ENCODE results near the gene NSUN4.

Gene NSUN4

GRCh38 chr1:46368791-46369190 is 28.2 kb downstream of the NSUN4 start:
- no peak for DNase-seq

GRCh38 chr1:46369542-46370213 is 29.1 kb downstream of the NSUN4 start:
- DNase-seq, result no peak

- no peak for DNase-seq
Observed at GRCh38 chr1:46370214-46370633, 29.6 kb downstream of the NSUN4 start.

- no peak for DNase-seq
Observed at GRCh38 chr1:46372431-46372830, 31.8 kb downstream of the NSUN4 start.

- DNase-seq, result no peak
Observed at GRCh38 chr1:46379996-46380395, 39.4 kb downstream of the NSUN4 start.

- DNase-seq, result no peak
Observed at GRCh38 chr1:46380508-46380907, 39.9 kb downstream of the NSUN4 start.

- no peak for DNase-seq
Observed at GRCh38 chr1:46393510-46393909, 52.9 kb downstream of the NSUN4 start.

GRCh38 chr1:46394108-46394871 is 53.7 kb downstream of the NSUN4 start, which contains the start of gene FAAH:
Gene FAAH, plus strand, starts transcription at chr1:46394317. Its CDS starts 32 bp downstream, at chr1:46394349.
- DNase-seq, result no peak

DNA sequence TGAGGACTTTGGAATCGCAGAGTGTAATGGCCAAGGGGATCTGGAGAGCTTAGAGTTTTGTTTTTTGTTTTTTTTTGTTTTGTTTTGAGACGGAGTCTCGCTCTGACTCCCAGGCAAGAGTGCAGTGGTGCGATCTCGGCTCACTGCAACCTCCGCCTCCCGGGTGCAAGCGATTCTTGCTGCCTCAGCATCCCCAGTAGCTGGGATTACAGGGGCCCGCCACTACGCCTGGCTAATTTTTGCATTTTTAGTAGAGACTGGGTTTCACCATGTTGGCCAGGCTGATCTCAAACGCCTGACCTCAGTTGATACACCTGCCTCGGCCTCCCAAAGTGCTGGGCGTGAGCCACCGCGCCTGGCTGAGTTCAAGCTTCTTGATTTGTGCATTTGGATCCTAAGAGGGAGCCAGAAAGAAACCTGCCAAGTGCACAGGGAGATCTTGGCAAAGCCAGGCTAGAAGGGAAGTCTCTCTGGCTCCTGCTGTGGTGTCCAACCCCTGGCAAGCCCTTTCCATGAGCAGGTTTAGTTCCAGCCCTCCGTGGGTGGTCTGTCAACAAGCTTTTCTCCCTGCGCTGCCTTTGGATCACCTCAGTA is 54.4 kb downstream of the NSUN4 start:
- no peak for DNase-seq

- no peak for DNase-seq
Observed at GRCh38 chr1:46396441-46397398, 56.1 kb downstream of the NSUN4 start.

- DNase-seq, result no peak
Observed at GRCh38 chr1:46399307-46399706, 58.7 kb downstream of the NSUN4 start.

DNA sequence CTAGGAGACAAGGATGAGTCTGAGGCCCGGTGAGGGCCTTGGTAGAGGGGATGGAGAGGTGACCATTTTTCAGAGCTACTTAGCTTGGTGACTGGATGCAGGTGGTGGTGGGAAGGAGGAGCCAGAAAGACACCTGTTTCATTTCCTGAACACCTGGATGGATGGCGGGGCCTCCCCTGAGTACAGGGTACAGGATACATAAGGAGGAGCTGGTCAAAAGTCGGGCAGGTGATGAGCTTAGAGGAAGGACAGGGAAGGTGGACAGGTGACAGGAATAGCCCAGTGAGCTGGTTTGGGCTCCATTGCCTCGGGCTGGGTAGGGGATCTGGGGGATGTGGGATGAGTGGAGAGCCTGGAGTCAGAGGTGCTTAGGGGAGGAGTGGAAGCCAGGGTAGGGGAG is 59.8 kb downstream of the NSUN4 start:
- no peak for DNase-seq

DNA sequence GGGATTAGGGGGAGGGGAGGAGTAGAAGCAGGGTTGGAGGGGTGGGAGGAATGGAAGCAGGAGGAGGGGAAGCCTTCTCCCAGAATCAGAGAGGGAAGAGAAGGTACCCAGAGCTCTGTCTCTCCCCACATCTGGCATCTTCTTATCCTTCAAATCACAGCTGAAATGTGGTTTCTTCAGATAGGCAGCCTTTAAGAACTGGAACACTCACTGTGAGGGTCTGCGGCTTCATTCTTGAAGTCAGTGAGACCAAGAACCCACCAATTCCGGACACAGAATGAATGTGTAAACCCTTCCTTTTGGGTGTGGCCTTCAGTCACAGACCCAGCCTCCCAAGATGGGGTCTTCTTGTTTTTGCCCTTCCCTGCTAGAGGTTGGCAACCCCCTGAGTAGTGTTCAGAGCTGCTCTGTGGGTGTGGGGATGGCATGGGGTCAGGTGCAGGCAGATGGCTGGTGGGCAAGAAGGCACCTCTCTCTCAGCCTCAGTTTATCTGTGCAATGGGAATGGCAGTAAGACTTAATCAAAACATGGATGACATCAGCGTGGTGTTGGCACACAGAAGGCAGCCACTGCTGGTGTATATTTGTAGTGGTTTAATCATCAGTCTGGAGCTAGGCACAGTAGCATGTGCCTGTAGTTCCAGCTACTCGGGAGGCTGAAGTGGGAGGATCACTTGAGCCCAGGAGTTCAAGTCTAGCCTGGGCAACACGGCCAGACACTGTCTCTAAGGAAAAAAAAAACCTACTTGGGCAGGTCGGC is 60.7 kb downstream of the NSUN4 start:
- no peak for DNase-seq

DNA sequence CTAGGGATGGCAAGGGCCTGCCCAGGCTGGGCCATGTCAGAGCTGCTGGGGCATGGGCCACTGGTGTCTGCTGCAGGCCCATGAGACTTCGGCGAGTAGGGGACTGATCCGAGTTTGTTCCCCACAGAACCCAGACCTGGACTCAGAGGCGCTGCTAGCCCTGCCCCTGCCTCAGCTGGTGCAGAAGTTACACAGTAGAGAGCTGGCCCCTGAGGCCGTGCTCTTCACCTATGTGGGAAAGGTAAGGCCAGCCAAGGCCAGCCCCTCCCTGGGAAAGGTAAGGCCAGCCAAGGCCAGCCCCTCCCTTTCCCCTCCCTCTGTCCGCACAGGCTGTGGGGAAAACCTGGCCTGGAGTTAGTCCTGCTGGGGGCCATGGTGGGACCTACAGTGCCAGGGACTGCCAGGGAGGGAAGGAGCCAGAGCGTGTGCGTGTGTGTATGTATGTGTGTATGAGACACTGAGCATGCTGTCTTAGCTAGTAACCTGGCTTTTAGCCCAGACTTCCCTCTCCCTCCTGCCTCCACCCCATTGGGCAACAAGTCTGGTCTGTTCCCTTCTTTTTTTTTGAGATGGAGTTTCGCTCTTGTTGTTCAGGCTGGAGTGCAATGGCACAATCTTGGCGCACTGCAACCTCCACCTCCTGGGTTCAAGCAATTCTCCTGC is 61.5 kb downstream of the NSUN4 start:
- no peak for DNase-seq

DNA sequence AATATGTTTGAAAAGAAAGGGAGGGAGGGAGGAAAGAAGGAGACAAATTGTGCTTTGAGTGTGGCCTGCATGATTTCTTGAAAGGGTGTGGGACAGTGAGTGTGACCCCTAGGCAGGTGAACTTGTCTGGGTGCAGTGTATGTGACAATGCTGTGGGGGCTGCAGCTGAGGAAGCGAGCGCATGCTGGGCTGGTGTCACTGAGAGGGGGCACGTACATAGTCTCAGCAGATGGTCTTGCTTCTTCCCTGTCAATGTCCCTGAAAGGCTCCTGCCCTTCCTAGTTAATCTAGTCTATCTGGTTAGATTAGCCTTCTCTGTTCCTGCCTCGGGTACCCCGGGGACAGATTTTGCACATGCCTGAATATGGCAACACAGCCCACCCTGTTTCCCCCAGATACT is 63.3 kb downstream of the NSUN4 start:
- DNase-seq, result no peak

DNA sequence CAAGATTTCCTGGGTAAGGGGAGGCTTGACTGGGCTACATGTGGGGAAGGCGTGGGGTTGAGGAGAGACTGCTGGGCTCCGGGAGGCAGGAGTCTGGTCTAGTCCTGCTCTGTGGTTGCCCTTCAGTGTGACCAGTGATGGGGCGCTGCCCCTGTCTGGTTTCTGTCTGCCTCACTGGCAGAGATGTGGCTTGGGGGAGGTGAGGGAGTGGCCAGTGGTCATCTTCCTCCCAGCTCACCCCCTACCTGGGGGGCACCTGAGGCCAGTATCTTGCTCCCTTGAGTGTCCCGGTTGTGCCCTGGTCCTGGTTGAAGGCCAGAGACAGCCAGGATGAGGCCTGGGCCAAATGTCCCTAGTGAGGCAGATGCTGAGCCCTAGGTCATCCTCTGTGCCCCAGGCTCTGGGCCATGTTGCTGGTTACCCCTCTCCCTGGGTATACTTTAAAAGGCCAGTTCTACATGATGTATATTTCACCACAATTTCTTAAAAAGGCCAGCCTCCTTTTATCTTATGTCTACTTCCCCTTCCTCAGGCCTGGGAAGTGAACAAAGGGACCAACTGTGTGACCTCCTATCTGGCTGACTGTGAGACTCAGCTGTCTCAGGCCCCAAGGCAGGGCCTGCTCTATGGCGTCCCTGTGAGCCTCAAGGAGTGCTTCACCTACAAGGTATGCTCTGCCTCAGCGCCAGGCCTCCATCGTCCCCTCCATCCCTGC is 64.0 kb downstream of the NSUN4 start:
- DNase-seq, result no peak

GRCh38 chr1:46405197-46405555 is 64.6 kb downstream of the NSUN4 start:
- DNase-seq, result no peak

DNA sequence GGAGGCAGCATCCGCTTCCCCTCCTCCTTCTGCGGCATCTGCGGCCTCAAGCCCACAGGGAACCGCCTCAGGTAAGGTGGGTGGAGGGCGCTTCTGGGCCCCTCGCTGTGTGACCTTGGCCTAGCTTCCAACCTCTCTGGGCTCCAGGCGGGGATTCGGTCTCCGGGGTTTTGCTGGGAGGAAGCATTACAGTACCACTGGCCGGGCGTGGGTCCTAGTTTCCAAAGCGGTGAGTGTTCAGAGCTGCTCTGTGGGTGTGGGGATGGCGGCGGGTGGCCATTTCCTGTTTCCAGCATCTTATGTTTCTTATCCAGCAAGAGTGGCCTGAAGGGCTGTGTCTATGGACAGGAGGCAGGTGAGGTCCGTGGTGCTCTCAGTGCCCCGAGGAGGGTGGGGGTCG is 65.1 kb downstream of the NSUN4 start:
- DNase-seq, result no peak

DNA sequence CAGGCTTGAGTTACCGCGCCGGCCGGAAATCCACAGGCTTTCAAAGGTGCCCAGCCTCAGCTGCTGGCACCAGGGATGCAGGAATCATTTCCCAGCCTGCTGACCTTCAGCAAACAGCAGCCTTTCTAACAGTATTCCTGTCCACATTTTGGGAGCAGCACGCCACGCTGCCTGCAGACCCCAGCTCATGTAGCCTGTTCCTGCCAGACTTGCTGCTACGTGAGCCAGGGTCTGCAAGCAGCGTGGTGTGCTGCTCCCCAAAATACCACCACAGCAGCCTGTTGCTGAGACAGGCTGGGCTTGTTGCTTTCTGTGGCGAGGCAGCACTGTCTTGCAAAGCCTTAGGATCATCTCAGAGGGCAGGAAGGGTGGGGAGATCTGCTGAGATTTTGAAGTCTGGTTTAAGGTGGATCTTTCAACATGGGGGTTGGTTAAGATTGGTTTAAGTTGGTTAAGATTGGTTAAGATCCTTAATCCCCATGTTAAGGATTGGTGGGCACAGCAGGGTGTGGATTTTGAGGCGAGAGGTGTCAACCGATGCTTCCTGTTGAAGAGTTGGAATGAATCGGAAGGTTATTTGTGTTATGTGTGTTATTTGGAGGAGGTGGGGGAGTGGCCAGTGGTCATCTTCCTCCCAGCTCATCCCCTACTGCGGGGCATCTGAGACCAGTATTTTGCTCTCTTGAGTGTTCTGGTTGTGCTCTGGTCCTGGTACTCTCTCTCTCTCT is 66.4 kb downstream of the NSUN4 start:
- no peak for DNase-seq

DNA sequence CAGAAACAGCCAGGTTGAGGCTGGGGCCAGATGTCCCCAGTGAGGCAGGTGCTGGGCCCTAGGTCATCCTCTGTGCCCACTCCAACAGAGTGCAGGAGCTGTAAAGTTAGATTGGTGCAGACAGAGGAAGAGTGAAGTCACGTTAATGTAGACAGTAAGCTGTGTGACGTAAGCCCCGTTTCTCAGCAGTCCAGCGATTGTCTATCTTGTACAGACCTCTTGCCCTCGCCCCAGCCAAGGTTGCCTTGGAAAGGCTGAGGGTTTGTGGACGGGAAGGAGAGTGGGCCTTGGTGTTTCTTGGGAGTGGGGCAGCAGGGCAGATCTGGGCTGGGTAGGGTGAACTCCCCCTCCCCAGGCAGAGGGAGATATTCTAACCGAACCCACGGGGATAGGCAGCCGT is 67.0 kb downstream of the NSUN4 start:
- DNase-seq, result no peak
